ENCODE measurements around the gene RFC4. TPM values are rescaled to one million over a fixed set of nuclear protein-coding genes. Genes with fewer than 3 reads are reported as not detected.

Gene RFC4
- total RNA-seq, 1 donor from 2014 or later: 187 TPM

GRCh38 chr3:186845756-186846155 lies 39.5 kb upstream of the RFC4 start:
- H3K4me2 ChIP-seq: no peak overlapping the region
- no peak overlapping the region for H3K27ac Mint-ChIP-seq
- H3K9ac ChIP-seq: no peak overlapping the region
- peaks cover 6% of the 10 kb centered on the region for H3K27me3 Mint-ChIP-seq (ENCODE audit: insufficient read depth, low read depth)
- no peak overlapping the region for H3K4me3 ChIP-seq
- H3K4me1 ChIP-seq: no peaks in the 10 kb centered on the region
- no peak overlapping the region for H3K4me3 Mint-ChIP-seq
- DNase-seq (ENCODE audit: low spot score): no peak
- no peaks in the 10 kb centered on the region for H3K36me3 ChIP-seq
- no peaks in the 10 kb centered on the region for H3K27me3 ChIP-seq
- H3F3A ChIP-seq (ENCODE audit: low read depth): no peaks in the 10 kb centered on the region
- no peaks in the 10 kb centered on the region for H3K79me2 ChIP-seq (ENCODE audit: low read depth)
- no peaks in the 10 kb centered on the region for H3K9me3 Mint-ChIP-seq
- H3K27ac ChIP-seq: no peak overlapping the region
- no peaks in the 10 kb centered on the region for H4K20me1 ChIP-seq (ENCODE audit: low read depth)
- no peak overlapping the region for H2AFZ ChIP-seq (replicated peaks)
- H3K9me3 ChIP-seq (ENCODE audit: low read depth): no peaks in the 10 kb centered on the region
- H3K36me3 Mint-ChIP-seq: no peaks in the 10 kb centered on the region
- H3K4me1 Mint-ChIP-seq: no peaks in the 10 kb centered on the region
- TF ChIP-seq EZH2phosphoT487 (IDR thresholded peaks at IDR 0.05): no peak
- no peak for TF ChIP-seq EZH2 (IDR thresholded peaks at IDR 0.05)
- TF ChIP-seq CTCF (IDR thresholded peaks at IDR 0.05): no peak

- H3K36me3 Mint-ChIP-seq: no peaks in the 10 kb centered on the region
- TF ChIP-seq EZH2phosphoT487 (IDR thresholded peaks at IDR 0.05): no peak
- no peak for TF ChIP-seq EZH2 (IDR thresholded peaks at IDR 0.05)
- no peak for TF ChIP-seq CTCF (IDR thresholded peaks at IDR 0.05)
Observed at GRCh38 chr3:186844908-186845307, 38.6 kb upstream of the RFC4 start.

DNA sequence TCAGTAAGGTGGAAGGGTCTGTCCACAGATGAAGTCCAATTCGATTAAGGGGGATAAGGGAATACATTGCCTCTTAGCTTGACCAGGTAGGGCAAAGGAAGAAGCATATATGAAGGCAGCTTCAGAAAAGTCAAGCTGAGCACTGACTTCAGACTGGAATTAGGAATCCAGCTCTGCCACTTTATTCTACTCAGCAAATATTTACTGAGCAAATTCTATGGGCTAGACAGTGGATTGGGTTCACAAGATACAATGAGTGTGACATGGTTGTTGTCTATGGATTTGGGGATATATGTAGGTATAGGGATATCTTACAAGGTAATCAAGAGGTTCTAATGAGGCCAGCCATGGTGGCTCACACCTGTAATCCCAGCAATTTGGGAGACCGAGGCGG lies 36.8 kb upstream of the RFC4 start:
- no peak overlapping the region for H3K4me2 ChIP-seq
- no peaks in the 10 kb centered on the region for H3K36me3 Mint-ChIP-seq

More at GRCh38 chr3:186844908-186845307, 38.6 kb upstream of the RFC4 start:
- Mint-ChIP-seq H3K4me3 (peak overlapping the region; percentile 4), H3K4me1 (no peaks in the 10 kb centered on the region), H3K27ac (peak overlapping the region; percentile 34), H3K9me3 (no peaks in the 10 kb centered on the region), H3K27me3 (ENCODE audit: insufficient read depth, low read depth) (peaks cover 6% of the 10 kb centered on the region)
- H3F3A ChIP-seq (ENCODE audit: low read depth): no peaks in the 10 kb centered on the region
- H3K27me3 ChIP-seq: no peaks in the 10 kb centered on the region
- H3K4me1 ChIP-seq: no peaks in the 10 kb centered on the region
- H3K4me3 ChIP-seq: no peak overlapping the region
- no peak overlapping the region for H3K4me2 ChIP-seq
- no peak overlapping the region for H3K9ac ChIP-seq
- H3K79me2 ChIP-seq (ENCODE audit: low read depth): no peaks in the 10 kb centered on the region
- H3K36me3 ChIP-seq: no peaks in the 10 kb centered on the region
- H4K20me1 ChIP-seq (ENCODE audit: low read depth): no peaks in the 10 kb centered on the region
- H2AFZ ChIP-seq (replicated peaks): no peak overlapping the region
- no peaks in the 10 kb centered on the region for H3K9me3 ChIP-seq (ENCODE audit: low read depth)
- no peak for DNase-seq (ENCODE audit: low spot score)
- H3K27ac ChIP-seq: no peak overlapping the region

More for the DNA sequence above, 36.8 kb upstream of the RFC4 start:
- Histone ChIP-seq H3K36me3 (no peaks in the 10 kb centered on the region), H2AFZ (replicated peaks) (no peak overlapping the region), H3K4me3 (no peak overlapping the region), H3K9ac (no peak overlapping the region), H3K27ac (no peak overlapping the region), H3K9me3 (ENCODE audit: low read depth) (no peaks in the 10 kb centered on the region), H4K20me1 (ENCODE audit: low read depth) (no peaks in the 10 kb centered on the region), H3F3A (ENCODE audit: low read depth) (no peaks in the 10 kb centered on the region), H3K27me3 (no peaks in the 10 kb centered on the region), H3K79me2 (ENCODE audit: low read depth) (no peaks in the 10 kb centered on the region), H3K4me1 (no peaks in the 10 kb centered on the region)
- Mint-ChIP-seq H3K4me3 (no peak overlapping the region), H3K27me3 (ENCODE audit: insufficient read depth, low read depth) (peaks cover 6% of the 10 kb centered on the region), H3K27ac (no peak overlapping the region), H3K9me3 (no peaks in the 10 kb centered on the region), H3K4me1 (no peaks in the 10 kb centered on the region)
- TF ChIP-seq CTCF (IDR thresholded peaks at IDR 0.05) (no peak), EZH2phosphoT487 (IDR thresholded peaks at IDR 0.05) (no peak), EZH2 (IDR thresholded peaks at IDR 0.05) (no peak)
- DNase-seq (ENCODE audit: low spot score): no peak
